ENCODE results near the gene PRKN.

- TF ChIP-seq POLR2A (IDR thresholded peaks at IDR 0.05) (no peak), CTCF (IDR thresholded peaks at IDR 0.05) (no peak)
These were observed 1136.5 kb downstream of the PRKN start for GRCh38 chr6:161590961-161591627.
